Activated CD8-positive, alpha-beta T cell treated with anti-CD3 and anti-CD28 coated beads, Interleukin-2, amount 10 ng/mL, durations not matched to agents 7 days and 5 days (primary cell): Measurements from ENCODE around the gene FXYD5. TPM values are rescaled to one million over a fixed set of nuclear protein-coding genes. Genes with fewer than 3 reads are reported as not detected.
"Not testable (repeated sequence)": the region's sequence is repeated elsewhere in the genome, so short reads cannot be mapped to it uniquely, and the experiment has no call there.

Experiments
- ATAC-seq: fragments of 150-1000 bp; cut with Tn5 transposase; one replicate; pipeline ENCODE4 v1.10.0; 2021; ENCODE audit warnings: moderate library complexity
- CTCF ChIA-PET: fragments of 350-600 bp; sonication (Branson Sonifier 250); formaldehyde crosslinking; loops from one replicate; lab custom pipeline; 2021; ENCODE audit warnings: antibody characterized with exemption; lab: Charles Lee
- POLR2A ChIA-PET: fragments of 350-600 bp; sonication (Branson Sonifier 250); formaldehyde crosslinking; loops from one replicate; lab custom pipeline; 2021; ENCODE audit warnings: antibody characterized with exemption; lab: Charles Lee
- DNase-seq: peaks from one replicate; pipeline ENCODE4 v3.0.0-alpha.2; 2020
- H3K27ac Mint-ChIP-seq: one replicate; pipeline ENCODE4 v1.8.0; 2021; ENCODE audit warnings: mild to moderate bottlenecking, mixed read lengths
- H3K27me3 Mint-ChIP-seq: one replicate; pipeline ENCODE4 v1.8.0; 2021; ENCODE audit warnings: low read depth, mixed read lengths
- H3K36me3 Mint-ChIP-seq: one replicate; pipeline ENCODE4 v1.8.0; 2021; ENCODE audit warnings: low read depth, mixed read lengths
- H3K4me1 Mint-ChIP-seq: one replicate; pipeline ENCODE4 v1.8.0; 2021; ENCODE audit warnings: low read depth, mixed read lengths
- H3K4me3 Mint-ChIP-seq: one replicate; pipeline ENCODE4 v1.8.0; 2021; ENCODE audit warnings: mild to moderate bottlenecking, mixed read lengths
- H3K9me3 Mint-ChIP-seq: one replicate; pipeline ENCODE4 v1.8.0; 2022; ENCODE audit warnings: mixed read lengths; ENCODE audit not compliant: insufficient read depth
- total RNA-seq, 2 experiments: library from RNA; stranded (reverse); gene quantifications; one replicate each; pipeline ENCODE4 v1.2.3, GENCODE V29; 2021

Gene FXYD5
- total RNA-seq, 2 experiments from 2014 or later: 338 to 384 TPM

GRCh38 chr19:35122687-35123551, 31.6 kb upstream of the FXYD5 start:
- Mint-ChIP-seq H3K9me3 (no peaks in the 10 kb centered on the region), H3K36me3 (no peaks in the 10 kb centered on the region), H3K27me3 (no peaks in the 10 kb centered on the region), H3K4me1 (peaks cover 13% of the 10 kb centered on the region), H3K27ac (no peak overlapping the region), H3K4me3 (no peak overlapping the region)
- POLR2A ChIA-PET: no interaction called here
- ATAC-seq (no peak), DNase-seq (no peak)
- CTCF ChIA-PET: interaction anchor here (1.2 to 1.7 kb wide), 2 partner anchors 13 to 94 kb away, joined by 3 to 6 read pairs; no protein-coding TSS in a partner anchor

- H3K27me3 Mint-ChIP-seq: no peaks in the 10 kb centered on the region
- peak overlapping the region; percentile 65 for H3K4me3 Mint-ChIP-seq
- ChIA-PET POLR2A (no interaction called here), CTCF (interaction anchor here (1.2 kb wide), 1 partner anchor 32 kb away, joined by 3 read pairs; no protein-coding TSS in a partner anchor)
- ATAC-seq: no peak
- H3K36me3 Mint-ChIP-seq: no peaks in the 10 kb centered on the region
- H3K9me3 Mint-ChIP-seq: no peaks in the 10 kb centered on the region
- H3K4me1 Mint-ChIP-seq: peaks cover 13% of the 10 kb centered on the region
- no peak overlapping the region for H3K27ac Mint-ChIP-seq
- no peak for DNase-seq
Observed at GRCh38 chr19:35123573-35123972, 31.0 kb upstream of the FXYD5 start.

- H3K4me3 Mint-ChIP-seq: peak overlapping the region; percentile 65
- H3K27ac Mint-ChIP-seq: peak overlapping the region; percentile 61
- POLR2A ChIA-PET: no interaction called here
- no peaks in the 10 kb centered on the region for H3K36me3 Mint-ChIP-seq
- peak; percentile 88 for DNase-seq
- peak; percentile 93 for ATAC-seq
- peaks cover 13% of the 10 kb centered on the region for H3K4me1 Mint-ChIP-seq
- H3K27me3 Mint-ChIP-seq: no peaks in the 10 kb centered on the region
- no peaks in the 10 kb centered on the region for H3K9me3 Mint-ChIP-seq
- CTCF ChIA-PET: interaction anchor here (1.0 to 1.6 kb wide), 6 partner anchors 10 to 80 kb away, joined by 3 to 9 read pairs (median 7); partner anchors contain the start of gene LGI4
Observed at GRCh38 chr19:35124098-35125060, 30.2 kb upstream of the FXYD5 start.

- POLR2A ChIA-PET: no interaction called here
- H3K27ac Mint-ChIP-seq: no peak overlapping the region
Observed at GRCh38 chr19:35125270-35125717, 29.2 kb upstream of the FXYD5 start.

GRCh38 chr19:35125749-35126623, 28.5 kb upstream of the FXYD5 start:
- ATAC-seq (no peak), DNase-seq (no peak)
- no peaks in the 10 kb centered on the region for H3K36me3 Mint-ChIP-seq
- H3K4me1 Mint-ChIP-seq: peaks cover 13% of the 10 kb centered on the region
- CTCF ChIA-PET: interaction anchor here (1.1 to 1.2 kb wide), 2 partner anchors 12 to 16 kb away, joined by 3 to 4 read pairs; no protein-coding TSS in a partner anchor
- POLR2A ChIA-PET: no interaction called here
- H3K27ac Mint-ChIP-seq: peak overlapping the region; percentile 11
- H3K9me3 Mint-ChIP-seq: no peaks in the 10 kb centered on the region
- no peak overlapping the region for H3K4me3 Mint-ChIP-seq
- no peaks in the 10 kb centered on the region for H3K27me3 Mint-ChIP-seq

More at GRCh38 chr19:35125270-35125717, 29.2 kb upstream of the FXYD5 start:
- DNase-seq: no peak
- Mint-ChIP-seq H3K4me1 (peaks cover 13% of the 10 kb centered on the region), H3K9me3 (no peaks in the 10 kb centered on the region), H3K36me3 (no peaks in the 10 kb centered on the region), H3K27me3 (no peaks in the 10 kb centered on the region), H3K4me3 (no peak overlapping the region)
- CTCF ChIA-PET: interaction anchor here (1.4 to 1.6 kb wide), 2 partner anchors 59 to 81 kb away, joined by 8 to 9 read pairs; no protein-coding TSS in a partner anchor
- no peak for ATAC-seq

GRCh38 chr19:35126624-35126959, 27.9 kb upstream of the FXYD5 start:
- Mint-ChIP-seq H3K4me1 (peaks cover 13% of the 10 kb centered on the region), H3K36me3 (no peaks in the 10 kb centered on the region), H3K27me3 (no peaks in the 10 kb centered on the region), H3K9me3 (no peaks in the 10 kb centered on the region), H3K27ac (no peak overlapping the region), H3K4me3 (no peak overlapping the region)
- ChIA-PET POLR2A (no interaction called here), CTCF (interaction anchor here (1.1 to 1.2 kb wide), 2 partner anchors 11 to 15 kb away, joined by 3 to 4 read pairs; no protein-coding TSS in a partner anchor)
- no peak for DNase-seq
- ATAC-seq: no peak

GRCh38 chr19:35127871-35128270, 26.7 kb upstream of the FXYD5 start:
- Mint-ChIP-seq H3K4me1 (peaks cover 13% of the 10 kb centered on the region), H3K4me3 (no peak overlapping the region), H3K36me3 (no peaks in the 10 kb centered on the region), H3K9me3 (no peaks in the 10 kb centered on the region), H3K27ac (no peak overlapping the region), H3K27me3 (no peaks in the 10 kb centered on the region)
- no peak for DNase-seq
- ChIA-PET CTCF (interaction anchor here (0.9 to 1.6 kb wide), 2 partner anchors 8 to 61 kb away, joined by 4 read pairs; no protein-coding TSS in a partner anchor), POLR2A (interaction anchor here (1.2 kb wide), 1 partner anchor 11 kb away, joined by 3 read pairs; no protein-coding TSS in a partner anchor)
- ATAC-seq: no peak

- ChIA-PET POLR2A (interaction anchor here (1.2 kb wide), 1 partner anchor 12 kb away, joined by 3 read pairs; no protein-coding TSS in a partner anchor), CTCF (interaction anchor here (1.6 kb wide), 1 partner anchor 62 kb away, joined by 4 read pairs; no protein-coding TSS in a partner anchor)
- ATAC-seq (no peak), DNase-seq (no peak)
- Mint-ChIP-seq H3K9me3 (no peaks in the 10 kb centered on the region), H3K4me1 (peaks cover 13% of the 10 kb centered on the region), H3K36me3 (no peaks in the 10 kb centered on the region), H3K4me3 (no peak overlapping the region), H3K27ac (no peak overlapping the region), H3K27me3 (no peaks in the 10 kb centered on the region)
Observed at GRCh38 chr19:35128398-35129057, 26.0 kb upstream of the FXYD5 start.

GRCh38 chr19:35129724-35130274, 24.7 kb upstream of the FXYD5 start:
- ATAC-seq, H3K4me3 Mint-ChIP-seq, CTCF ChIA-PET, H3K4me1 Mint-ChIP-seq, H3K9me3 Mint-ChIP-seq, POLR2A ChIA-PET, H3K27me3 Mint-ChIP-seq, H3K27ac Mint-ChIP-seq, DNase-seq, H3K36me3 Mint-ChIP-seq: not testable (repeated sequence)
